Measurements from ENCODE around the gene ERICH3.

- TF ChIP-seq CTCF (conservative IDR thresholded peaks at IDR 0.05) (no peak), ZFX (IDR thresholded peaks at IDR 0.05) (no peak)
Observed at GRCh38 chr1:74686928-74687327, 13.3 kb upstream of the ERICH3 start.
